CD4-positive, alpha-beta T cell (primary cell): ENCODE results near the gene IGF2BP2. TPM values are rescaled to one million over a fixed set of nuclear protein-coding genes. Genes with fewer than 3 reads are reported as not detected.
"Not testable (repeated sequence)": the region's sequence is repeated elsewhere in the genome, so short reads cannot be mapped to it uniquely, and the experiment has no call there.

Experiments used
- ATAC-seq: fragments of 200-7000 bp; cut with Tn5 transposase; one replicate; pipeline ENCODE4 v1.10.0; 2022; ENCODE audit warnings: mild to moderate bottlenecking; ENCODE audit not compliant: poor library complexity
- CTCF ChIA-PET: fragments of 350-600 bp; sonication (Branson Sonifier 250); formaldehyde crosslinking; loops from one replicate; lab custom pipeline; 2021; ENCODE audit warnings: antibody characterized with exemption, inconsistent platforms; lab: Charles Lee
- POLR2A ChIA-PET: fragments of 350-600 bp; sonication (Branson Sonifier 250); formaldehyde crosslinking; loops from one replicate; lab custom pipeline; 2021; ENCODE audit warnings: antibody characterized with exemption, inconsistent platforms; lab: Charles Lee
- DNase-seq, 14 experiments: peaks; one replicate each; pipeline ENCODE4 v3.0.0-alpha.2; 2013 to 2020; ENCODE audit warnings: mixed read lengths in 2 of 14
- H3K27ac ChIP-seq, 2 donors: one replicate each; pipeline versions ENCODE4 v1.5.1 to v1.7.0; 2013; ENCODE audit warnings: low read length in 2 of 2, low read depth in 1 of 2, mild to moderate bottlenecking in 1 of 2
- H3K27me3 ChIP-seq, 2 experiments: 1 replicate in 1 of 2; 2 replicates in 1 of 2; pipeline versions ENCODE4 v1.6.1 to v1.7.0; 2013; ENCODE audit warnings: low read length in 2 of 2, control low read depth in 1 of 2, mild to moderate bottlenecking in 1 of 2, moderate library complexity in 1 of 2; ENCODE audit not compliant: insufficient read depth in 2 of 2, control insufficient read depth in 1 of 2
- H3K36me3 ChIP-seq: one replicate; pipeline ENCODE4 v1.6.1; 2013; ENCODE audit warnings: low read length, control low read depth; ENCODE audit not compliant: insufficient read depth
- H3K4me1 ChIP-seq: one replicate; pipeline ENCODE4 v1.6.1; 2013; ENCODE audit warnings: low read length, control low read depth; ENCODE audit not compliant: insufficient read depth
- H3K4me3 ChIP-seq: one replicate; pipeline ENCODE4 v1.5.1; 2013; ENCODE audit warnings: mild to moderate bottlenecking, low read length, moderate library complexity
- H3K9me3 ChIP-seq, 2 experiments: 1 replicate in 1 of 2; 2 replicates in 1 of 2; pipeline versions ENCODE4 v1.6.1 to v1.7.0; 2013; ENCODE audit warnings: low read length in 2 of 2, mild to moderate bottlenecking in 2 of 2, control low read depth in 1 of 2, moderate library complexity in 1 of 2; ENCODE audit not compliant: control insufficient read depth in 1 of 2, insufficient read depth in 1 of 2
- H3K27ac Mint-ChIP-seq: one replicate; pipeline ENCODE4 v1.8.0; 2020; ENCODE audit warnings: mixed read lengths
- H3K27me3 Mint-ChIP-seq: one replicate; pipeline ENCODE4 v1.8.0; 2021; ENCODE audit warnings: mixed read lengths
- H3K36me3 Mint-ChIP-seq: one replicate; pipeline ENCODE4 v1.8.0; 2021; ENCODE audit warnings: low read depth, mixed read lengths
- H3K4me1 Mint-ChIP-seq: one replicate; pipeline ENCODE4 v1.8.0; 2021; ENCODE audit warnings: low read depth, mixed read lengths
- H3K4me3 Mint-ChIP-seq: one replicate; pipeline ENCODE4 v1.8.0; 2020; ENCODE audit warnings: mild to moderate bottlenecking, mixed read lengths
- H3K9me3 Mint-ChIP-seq: one replicate; pipeline ENCODE4 v1.8.0; 2020; ENCODE audit warnings: mixed read lengths
- CTCF ChIP-seq: fragments of 200-600 bp; IDR thresholded peaks from one replicate; pipeline ENCODE4 v1.8.0; 2022; ENCODE audit warnings: antibody characterized with exemption, mild to moderate bottlenecking
- intact Hi-C, 2 experiments: fragments of 100-400 bp; cut with DNase I in 1 of 2; cut with micrococcal nuclease in 1 of 2; formaldehyde crosslinking; loops; one replicate each; pipeline versions ENCODE4 v1.15.1 to v1.9.0; 2023 to 2025; cut with DNase I, micrococcal nuclease
- total RNA-seq, 174 experiments: library from RNA in 2 of 174; stranded (reverse) in 2 of 174; gene quantifications; one replicate each; pipeline ENCODE4 v1.2.3 and lab custom pipeline; 2021 to 2026

The IGF2BP2 gene
- total RNA-seq, 2 experiments from 2014 or later: 0.25 to 0.50 TPM

GRCh38 chr3:185639632-185640206, 185.1 kb downstream of the IGF2BP2 start:
- intact Hi-C loops: no loop called here
- Histone ChIP-seq H3K4me1 (no peaks in the 10 kb centered on the region), H3K4me3 (no peak overlapping the region), H3K9me3 (no peaks in the 10 kb centered on the region), H3K27ac (no peak overlapping the region), H3K36me3 (no peaks in the 10 kb centered on the region), H3K27me3 (no peaks in the 10 kb centered on the region)
- CTCF ChIA-PET: interaction anchor here (1.3 kb wide), 1 partner anchor 14 kb away, joined by 3 read pairs; no protein-coding TSS in a partner anchor
- no peaks in the 10 kb centered on the region for H3K4me1 Mint-ChIP-seq
- H3K27ac Mint-ChIP-seq: no peak overlapping the region
- H3K4me3 Mint-ChIP-seq: no peak overlapping the region
- no peaks in the 10 kb centered on the region for H3K9me3 Mint-ChIP-seq
- TF ChIP-seq CTCF: no peak
- ATAC-seq (no peak), DNase-seq (no peak)
- no peaks in the 10 kb centered on the region for H3K36me3 Mint-ChIP-seq
- peaks cover 6% of the 10 kb centered on the region for H3K27me3 Mint-ChIP-seq
- POLR2A ChIA-PET: no interaction called here

GRCh38 chr3:185638651-185639050, 186.2 kb downstream of the IGF2BP2 start:
- H3K4me3 ChIP-seq, H3K9me3 ChIP-seq, H3K4me1 Mint-ChIP-seq, H3K4me3 Mint-ChIP-seq, POLR2A ChIA-PET, H3K36me3 ChIP-seq, DNase-seq, H3K27me3 Mint-ChIP-seq, H3K36me3 Mint-ChIP-seq, intact Hi-C loops, H3K27ac Mint-ChIP-seq, H3K27me3 ChIP-seq, H3K27ac ChIP-seq, ATAC-seq, H3K4me1 ChIP-seq, H3K9me3 Mint-ChIP-seq, CTCF ChIA-PET: not testable (repeated sequence)

- TF ChIP-seq CTCF: no peak
- peaks cover 3% of the 10 kb centered on the region for H3K4me1 ChIP-seq
- H3K4me3 ChIP-seq: no peak overlapping the region
- DNase-seq: no peak
- POLR2A ChIA-PET: no interaction called here
- CTCF ChIA-PET: no interaction called here
- H3K4me1 Mint-ChIP-seq: peaks cover 7% of the 10 kb centered on the region
- H3K27ac ChIP-seq: no peak overlapping the region
- no peaks in the 10 kb centered on the region for H3K36me3 Mint-ChIP-seq
- H3K4me3 Mint-ChIP-seq: no peak overlapping the region
- H3K27me3 ChIP-seq: no peaks in the 10 kb centered on the region
- H3K27me3 Mint-ChIP-seq: peaks cover 6% of the 10 kb centered on the region
- intact Hi-C loops: no loop called here
- H3K9me3 Mint-ChIP-seq: no peaks in the 10 kb centered on the region
- H3K36me3 ChIP-seq: no peaks in the 10 kb centered on the region
- no peak for ATAC-seq
- H3K27ac Mint-ChIP-seq: no peak overlapping the region
- no peaks in the 10 kb centered on the region for H3K9me3 ChIP-seq
Observed at GRCh38 chr3:185637388-185637787, 187.5 kb downstream of the IGF2BP2 start.

- Mint-ChIP-seq H3K36me3 (peaks cover 33% of the 10 kb centered on the region), H3K4me3 (no peak overlapping the region), H3K27me3 (no peaks in the 10 kb centered on the region), H3K4me1 (peaks cover 7% of the 10 kb centered on the region), H3K27ac (no peak overlapping the region), H3K9me3 (no peaks in the 10 kb centered on the region)
- no peak overlapping the region for H3K27ac ChIP-seq
- DNase-seq: no peak
- intact Hi-C loops: no loop called here
- peaks cover 3% of the 10 kb centered on the region for H3K4me1 ChIP-seq
- H3K9me3 ChIP-seq: no peaks in the 10 kb centered on the region
- ATAC-seq: peak; percentile 17
- TF ChIP-seq CTCF: no peak
- H3K27me3 ChIP-seq: no peaks in the 10 kb centered on the region
- H3K4me3 ChIP-seq: no peak overlapping the region
- H3K36me3 ChIP-seq: peaks cover 24% of the 10 kb centered on the region
- ChIA-PET CTCF (interaction anchor here (1.0 kb wide), 1 partner anchor 28 kb away, joined by 3 read pairs; no protein-coding TSS in a partner anchor), POLR2A (interaction anchor here (1.0 to 1.2 kb wide), 2 partner anchors 47 to 305 kb away, joined by 3 read pairs; partner anchors contain the start of genes SENP2 and TRA2B)
Observed at GRCh38 chr3:185632996-185633395, 191.8 kb downstream of the IGF2BP2 start.
